Peyer's patch (tissue), 4 donors: ENCODE data around the gene F11R. TPM values are rescaled to one million over a fixed set of nuclear protein-coding genes. Genes with fewer than 3 reads are reported as not detected.
"Not testable (repeated sequence)": the region's sequence is repeated elsewhere in the genome, so short reads cannot be mapped to it uniquely, and the experiment has no call there.

Experiments used
- DNase-seq, 3 donors: peaks; one replicate each; pipeline ENCODE4 v3.0.0-alpha.2; 2017 to 2019
- H3K27ac ChIP-seq, 4 donors: fragments of 200-600 bp; sonication (generic); one replicate each; pipeline ENCODE4 v1.5.1; 2016 to 2019
- H3K27me3 ChIP-seq, 2 donors: fragments of 200-600 bp; sonication (generic); one replicate each; pipeline ENCODE4 v1.5.1; 2019
- H3K36me3 ChIP-seq, 3 donors: fragments of 200-600 bp; sonication (generic); one replicate each; pipeline ENCODE4 v1.5.1; 2016 to 2019
- H3K4me1 ChIP-seq, 4 donors: fragments of 200-600 bp; sonication (generic); one replicate each; pipeline ENCODE4 v1.5.1; 2016 to 2019
- H3K4me3 ChIP-seq, 4 donors: fragments of 200-600 bp; sonication (generic); 1 replicate in 3 of 4; 2 replicates in 1 of 4; pipeline ENCODE4 v1.5.1; 2016 to 2019; ENCODE audit warnings: mild to moderate bottlenecking in 1 of 4
- H3K9me3 ChIP-seq, 4 donors: fragments of 200-600 bp; sonication (generic); one replicate each; pipeline ENCODE4 v1.5.1; 2016 to 2019; ENCODE audit warnings: mild to moderate bottlenecking in 1 of 4
- CTCF ChIP-seq, 6 experiments: fragments of 450-650 bp in 4 of 6; fragments of 200-600 bp in 2 of 6; sonication (generic) in 1 of 6; IDR thresholded peaks; one replicate each; pipeline ENCODE4 v1.5.1; 2017 to 2019; ENCODE audit warnings: antibody characterized with exemption in 6 of 6, mild to moderate bottlenecking in 3 of 6, moderate library complexity in 1 of 6
- POLR2A ChIP-seq, 2 donors: fragments of 450-650 bp; IDR thresholded peaks; one replicate each; pipeline ENCODE4 v1.5.1; 2017; ENCODE audit warnings: antibody characterized with exemption in 2 of 2, mild to moderate bottlenecking in 2 of 2, moderate library complexity in 2 of 2
- total RNA-seq, 4 donors: library from RNA; depleted of rRNA; stranded (reverse); fragments of >200 nt; gene quantifications; one replicate each; pipeline ENCODE4 v1.1.0, GENCODE V29; 2016

Gene F11R
- total RNA-seq: 100 to 1,000 TPM in 3 of 4 donors, 10 to 100 TPM in 1; 28.9 to 138 (median 110) TPM

GRCh38 chr1:161020509-161021164 lies at the start of gene F11R:
F11R (minus strand) TSS chr1:161021152; CDS start chr1:161021073, 79 bp downstream.
- Histone ChIP-seq H3K4me1 (peaks cover 0 to 28% (median 3%) of the 10 kb centered on the region in 4 donors), H3K36me3 (no peaks in the 10 kb centered on the region), H3K27me3 (no peaks in the 10 kb centered on the region), H3K4me3 (peak within 1 kb of the TSS; percentile 46 to 81 (median 62)), H3K27ac (peak within 1 kb of the TSS; percentile 74 to 91 (median 88)), H3K9me3 (no peaks in the 10 kb centered on the region)
- peak in 2 of 3 donors; percentile 55 to 80 for DNase-seq
- TF ChIP-seq POLR2A (IDR thresholded peaks at IDR 0.05): peak; percentile 43 to 60
- TF ChIP-seq CTCF (IDR thresholded peaks at IDR 0.05): peak in 3 of 6 experiments; percentile 40 to 54 (median 51)

- no peak for TF ChIP-seq POLR2A (IDR thresholded peaks at IDR 0.05)
- no peak for TF ChIP-seq CTCF (IDR thresholded peaks at IDR 0.05)
- Histone ChIP-seq H3K27me3 (no peaks in the 10 kb centered on the region), H3K27ac (peak within 1 kb of the TSS; percentile 80 to 96 (median 88)), H3K4me1 (peaks cover 0 to 19% (median 2%) of the 10 kb centered on the region in 4 donors), H3K9me3 (no peaks in the 10 kb centered on the region), H3K36me3 (no peaks in the 10 kb centered on the region), H3K4me3 (peak within 1 kb of the TSS; percentile 48 to 70 (median 58))
- peak in 2 of 3 donors; percentile 95 for DNase-seq
Observed at GRCh38 chr1:161069731-161070270, 48.8 kb upstream of the F11R start, which contains the start of gene ARHGAP30. ARHGAP30 (minus strand) TSS chr1:161069891; CDS start chr1:161069624, 267 bp downstream.

GRCh38 chr1:161069241-161069640 lies 48.3 kb upstream of the F11R start:
- TF ChIP-seq POLR2A (IDR thresholded peaks at IDR 0.05): no peak
- TF ChIP-seq CTCF (IDR thresholded peaks at IDR 0.05): no peak
- Histone ChIP-seq H3K4me1 (peaks cover 0 to 19% (median 2%) of the 10 kb centered on the region in 4 donors), H3K27ac (peak overlapping the region; percentile 80 to 96 (median 88)), H3K9me3 (no peaks in the 10 kb centered on the region), H3K4me3 (peak overlapping the region; percentile 48 to 70 (median 58)), H3K27me3 (no peaks in the 10 kb centered on the region), H3K36me3 (no peaks in the 10 kb centered on the region)
- DNase-seq: peak in 1 of 3 donors; percentile 33

- TF ChIP-seq POLR2A (IDR thresholded peaks at IDR 0.05): no peak
- TF ChIP-seq CTCF (IDR thresholded peaks at IDR 0.05): no peak
- Histone ChIP-seq H3K9me3 (no peaks in the 10 kb centered on the region), H3K4me1 (peaks cover 0 to 19% (median 2%) of the 10 kb centered on the region in 4 donors), H3K27me3 (no peaks in the 10 kb centered on the region), H3K27ac (peak overlapping the region; percentile 80 to 96 (median 88)), H3K4me3 (peak overlapping the region; percentile 48 to 70 (median 58)), H3K36me3 (no peaks in the 10 kb centered on the region)
- peak in 2 of 3 donors; percentile 94 for DNase-seq
Observed at GRCh38 chr1:161068306-161069234, 47.6 kb upstream of the F11R start.

GRCh38 chr1:161066694-161067093 lies 45.7 kb upstream of the F11R start:
- peak overlapping the region in 1 of 4 donors; percentile 62 for H3K4me3 ChIP-seq
- H3K4me1 ChIP-seq: peaks cover 0 to 19% (median 2%) of the 10 kb centered on the region in 4 donors
- no peaks in the 10 kb centered on the region for H3K9me3 ChIP-seq
- DNase-seq: no peak
- peak overlapping the region in 1 of 4 donors; percentile 4 for H3K27ac ChIP-seq
- no peaks in the 10 kb centered on the region for H3K27me3 ChIP-seq
- TF ChIP-seq POLR2A (IDR thresholded peaks at IDR 0.05): no peak
- TF ChIP-seq CTCF (IDR thresholded peaks at IDR 0.05): no peak
- H3K36me3 ChIP-seq: no peaks in the 10 kb centered on the region

- H3K9me3 ChIP-seq, DNase-seq, H3K36me3 ChIP-seq, H3K27me3 ChIP-seq, H3K27ac ChIP-seq, H3K4me3 ChIP-seq: not testable (repeated sequence)
- H3K4me1 ChIP-seq: peaks cover 0 to 19% (median 2%) of the 10 kb centered on the region in 4 donors
Observed at GRCh38 chr1:161065681-161066080, 44.7 kb upstream of the F11R start.

- H3K9me3 ChIP-seq, H3K36me3 ChIP-seq, H3K27me3 ChIP-seq: not testable (repeated sequence)
Observed at GRCh38 chr1:161063936-161064335, 43.0 kb upstream of the F11R start.

More at GRCh38 chr1:161063936-161064335, 43.0 kb upstream of the F11R start:
- H3K4me3 ChIP-seq, H3K27ac ChIP-seq, DNase-seq: not testable (repeated sequence)
- H3K4me1 ChIP-seq: peaks cover 0 to 19% (median 0%) of the 10 kb centered on the region in 4 donors
